HUES48 (cell line): Measurements from ENCODE around the gene CHD9NB.

ENCODE experiments used
- H3K27ac ChIP-seq: one replicate; pipeline ENCODE4 v1.7.0; 2013; ENCODE audit warnings: low read depth, low read length, inconsistent platforms
- H3K27me3 ChIP-seq: 2 replicates; pipeline ENCODE4 v1.6.1; 2013; ENCODE audit warnings: mild to moderate bottlenecking, low read length; ENCODE audit not compliant: control insufficient read depth, insufficient read depth
- H3K36me3 ChIP-seq: 2 replicates; pipeline ENCODE4 v1.6.1; 2013; ENCODE audit warnings: low read length; ENCODE audit not compliant: control insufficient read depth, insufficient read depth
- H3K4me1 ChIP-seq: 2 replicates; pipeline ENCODE4 v1.6.1; 2013; ENCODE audit warnings: mild to moderate bottlenecking, low read length; ENCODE audit not compliant: control insufficient read depth, insufficient read depth
- H3K4me3 ChIP-seq: 2 replicates; pipeline ENCODE4 v1.5.1; 2013; ENCODE audit warnings: mild to moderate bottlenecking, low read depth, low read length
- H3K9ac ChIP-seq: 2 replicates; pipeline ENCODE4 v1.6.1; 2013; ENCODE audit warnings: mild to moderate bottlenecking, low read depth, low read length, moderate library complexity
- H3K9me3 ChIP-seq: 2 replicates; pipeline ENCODE4 v1.6.1; 2013; ENCODE audit warnings: low read length; ENCODE audit not compliant: control insufficient read depth, insufficient read depth

Gene CHD9NB

DNA sequence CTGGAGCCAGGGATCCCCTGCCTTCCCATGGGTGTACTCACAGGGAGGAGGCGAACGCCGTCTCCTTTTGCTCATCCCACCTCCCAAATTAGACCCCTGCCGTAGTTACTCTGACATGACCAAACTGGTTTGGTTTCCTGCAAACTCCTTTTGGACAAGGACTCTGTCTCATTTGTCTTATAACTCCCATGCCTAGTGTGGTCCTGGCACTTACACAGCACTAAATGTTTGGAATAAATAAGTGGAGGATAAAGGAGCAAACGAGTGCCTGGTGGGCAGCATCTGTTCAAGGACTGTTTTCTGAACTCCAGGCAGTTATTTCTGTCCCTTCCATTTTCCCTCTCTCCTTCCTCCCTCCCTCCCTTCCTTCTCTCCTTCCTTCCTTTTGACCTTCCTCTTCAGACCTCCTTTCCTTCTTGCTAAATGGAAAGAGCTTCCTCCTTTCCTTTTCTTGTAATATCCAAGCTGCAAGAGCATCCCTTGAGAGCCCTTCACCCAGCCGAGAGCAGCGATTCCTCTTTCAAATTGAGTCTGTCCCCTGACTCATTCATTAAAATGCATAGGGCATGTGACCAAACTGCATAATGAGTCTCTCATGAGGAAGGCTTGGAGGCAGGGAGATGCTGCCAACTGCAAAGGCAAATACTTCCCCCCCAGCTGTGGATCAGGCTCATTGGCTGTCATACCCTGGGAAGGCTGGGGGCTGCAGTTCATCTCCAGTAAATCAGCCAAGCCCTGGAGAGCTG, 38.9 kb upstream of the CHD9NB start:
- H3K9me3 ChIP-seq: no peaks in the 10 kb centered on the region
- 0 out of 2 replicates have a peak overlapping the region, but pooled peaks have one; percentile 24 for H3K4me3 ChIP-seq
- H3K27ac ChIP-seq: peak overlapping the region; percentile 93
- no peaks in the 10 kb centered on the region for H3K27me3 ChIP-seq
- 0 out of 2 replicates have a peak, but pooled peaks cover 2% of the 10 kb centered on the region for H3K36me3 ChIP-seq
- peaks cover 47% of the 10 kb centered on the region for H3K4me1 ChIP-seq
- peak overlapping the region; percentile 14; the same call in 1 of the 2 replicates for H3K9ac ChIP-seq

DNA sequence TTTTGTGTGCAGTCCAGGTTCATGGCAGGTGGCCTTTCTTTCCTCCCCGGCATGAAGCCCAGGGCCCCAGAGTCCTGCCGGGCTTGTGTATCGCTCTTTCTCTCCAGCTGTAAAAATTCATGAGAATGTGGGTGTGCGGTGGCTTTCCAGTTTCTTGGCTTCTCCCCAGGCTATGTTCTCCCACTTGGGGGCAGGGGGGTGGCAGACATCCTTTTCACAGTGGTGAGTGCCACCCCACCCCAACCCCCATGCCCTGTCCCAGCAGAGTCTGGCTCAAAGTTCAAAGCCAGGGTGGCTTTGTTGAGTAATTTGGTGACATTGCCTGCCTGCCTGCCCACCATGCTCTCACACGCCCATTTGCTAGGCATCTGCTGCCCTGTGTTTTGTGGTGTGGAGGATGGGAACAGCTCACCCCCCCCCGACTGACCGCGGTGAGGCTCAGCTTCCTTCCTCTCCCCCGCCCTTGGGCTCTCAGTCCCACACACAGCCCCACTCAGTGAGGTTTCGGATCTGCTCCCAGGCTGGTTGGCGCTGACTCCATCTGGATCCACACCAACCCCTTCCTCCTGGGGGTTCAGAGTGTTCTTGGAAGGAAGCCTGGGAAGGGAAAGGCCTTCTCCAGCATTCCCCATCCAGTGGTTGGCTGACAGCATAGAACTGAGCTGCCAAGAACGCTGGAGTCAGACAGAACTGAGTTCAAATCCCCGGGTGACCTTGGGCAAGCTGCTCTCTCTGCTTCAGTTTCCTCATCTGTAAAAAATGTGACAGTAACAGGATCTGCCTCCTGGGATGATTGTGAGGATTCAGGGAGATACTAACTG, 38.1 kb upstream of the CHD9NB start:
- Histone ChIP-seq H3K4me3 (peak overlapping the region; percentile 21; the same call in 1 of the 2 replicates), H3K9me3 (no peaks in the 10 kb centered on the region), H3K4me1 (peaks cover 55% of the 10 kb centered on the region), H3K27ac (peak overlapping the region; percentile 93), H3K36me3 (no peaks in the 10 kb centered on the region), H3K27me3 (no peaks in the 10 kb centered on the region), H3K9ac (peak overlapping the region; percentile 14)

GRCh38 chr16:53090286-53090590, 37.5 kb upstream of the CHD9NB start:
- H3K9ac ChIP-seq: no peak overlapping the region
- H3K36me3 ChIP-seq: no peaks in the 10 kb centered on the region
- no peaks in the 10 kb centered on the region for H3K27me3 ChIP-seq
- no peaks in the 10 kb centered on the region for H3K9me3 ChIP-seq
- H3K27ac ChIP-seq: peak overlapping the region; percentile 93
- H3K4me1 ChIP-seq: peaks cover 61% of the 10 kb centered on the region
- H3K4me3 ChIP-seq: peak overlapping the region; percentile 21; the same call in 1 of the 2 replicates

DNA sequence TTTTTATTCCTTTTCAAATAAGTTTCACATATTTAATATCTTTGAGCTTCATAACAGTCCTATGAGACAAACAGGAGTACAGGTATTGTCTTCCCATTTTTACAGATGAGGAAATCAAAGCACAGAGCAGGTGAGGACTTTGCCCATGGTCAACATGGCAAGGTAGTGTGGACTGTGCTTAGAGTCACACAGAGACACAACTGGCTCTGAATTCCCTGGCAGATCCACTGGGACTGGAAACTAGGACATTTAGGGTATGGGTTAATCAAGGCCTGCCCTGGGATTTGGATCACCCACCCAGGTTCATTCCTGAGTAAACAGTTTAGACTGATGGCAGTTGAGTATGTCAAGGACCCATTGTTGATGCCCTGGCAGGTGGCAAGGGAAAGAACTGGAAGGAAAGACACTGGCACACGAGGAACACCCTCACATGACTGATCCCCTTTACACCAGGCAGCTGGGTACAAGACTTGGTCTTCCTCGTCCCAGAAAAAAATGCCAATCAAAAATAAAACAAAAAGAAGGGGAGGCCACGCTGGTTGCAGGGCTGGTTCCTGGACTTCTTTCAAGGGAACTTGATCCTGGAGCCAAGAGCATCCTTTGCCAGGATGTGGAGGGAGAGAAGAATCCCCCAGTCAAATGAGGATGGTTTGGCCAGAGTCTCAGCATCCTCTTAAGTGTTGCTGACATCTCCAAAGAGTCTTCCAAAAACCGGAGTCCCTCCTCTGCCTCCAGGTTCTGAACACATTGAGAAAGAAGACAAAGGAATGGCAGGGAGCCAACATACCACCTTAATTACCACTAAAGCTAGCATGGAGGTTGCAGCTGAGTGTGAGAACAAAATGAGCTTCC, 37.0 kb upstream of the CHD9NB start:
- no peak overlapping the region for H3K9ac ChIP-seq
- H3K4me1 ChIP-seq: peaks cover 66% of the 10 kb centered on the region
- 0 out of 2 replicates have a peak overlapping the region, but pooled peaks have one; percentile 21 for H3K4me3 ChIP-seq

DNA sequence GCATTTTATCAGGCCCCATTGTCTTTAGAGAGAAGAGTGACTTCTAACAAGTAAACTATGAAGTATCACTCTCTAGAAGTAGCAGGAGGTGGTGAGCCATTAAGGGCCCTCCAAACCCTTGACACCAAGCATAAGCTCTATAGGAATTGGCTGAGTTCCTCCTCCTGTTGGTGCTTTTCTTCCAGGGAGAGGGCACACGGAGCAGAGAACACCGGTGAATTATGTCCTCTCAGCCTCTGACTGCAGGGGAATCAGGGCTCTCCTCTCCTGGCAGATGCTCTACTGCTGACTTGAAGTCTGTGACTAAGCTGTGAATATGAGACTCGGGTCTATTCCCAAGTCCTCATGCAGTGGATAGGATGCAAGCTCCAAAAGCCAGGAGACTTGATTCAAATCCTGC, 34.4 kb upstream of the CHD9NB start:
- Histone ChIP-seq H3K9ac (no peak overlapping the region), H3K4me3 (no peak overlapping the region), H3K9me3 (no peaks in the 10 kb centered on the region), H3K36me3 (no peaks in the 10 kb centered on the region), H3K27ac (peak overlapping the region; percentile 31), H3K4me1 (peaks cover 65% of the 10 kb centered on the region), H3K27me3 (no peaks in the 10 kb centered on the region)

More for the DNA sequence above, 37.0 kb upstream of the CHD9NB start:
- Histone ChIP-seq H3K27me3 (no peaks in the 10 kb centered on the region), H3K27ac (peak overlapping the region; percentile 93), H3K9me3 (no peaks in the 10 kb centered on the region), H3K36me3 (no peaks in the 10 kb centered on the region)

GRCh38 chr16:53085931-53086421, 33.3 kb upstream of the CHD9NB start:
- H3K4me3 ChIP-seq: no peak overlapping the region
- no peak overlapping the region for H3K9ac ChIP-seq
- H3K36me3 ChIP-seq: no peaks in the 10 kb centered on the region
- H3K27me3 ChIP-seq: no peaks in the 10 kb centered on the region
- peaks cover 59% of the 10 kb centered on the region for H3K4me1 ChIP-seq
- H3K27ac ChIP-seq: peak overlapping the region; percentile 18
- H3K9me3 ChIP-seq: no peaks in the 10 kb centered on the region

DNA sequence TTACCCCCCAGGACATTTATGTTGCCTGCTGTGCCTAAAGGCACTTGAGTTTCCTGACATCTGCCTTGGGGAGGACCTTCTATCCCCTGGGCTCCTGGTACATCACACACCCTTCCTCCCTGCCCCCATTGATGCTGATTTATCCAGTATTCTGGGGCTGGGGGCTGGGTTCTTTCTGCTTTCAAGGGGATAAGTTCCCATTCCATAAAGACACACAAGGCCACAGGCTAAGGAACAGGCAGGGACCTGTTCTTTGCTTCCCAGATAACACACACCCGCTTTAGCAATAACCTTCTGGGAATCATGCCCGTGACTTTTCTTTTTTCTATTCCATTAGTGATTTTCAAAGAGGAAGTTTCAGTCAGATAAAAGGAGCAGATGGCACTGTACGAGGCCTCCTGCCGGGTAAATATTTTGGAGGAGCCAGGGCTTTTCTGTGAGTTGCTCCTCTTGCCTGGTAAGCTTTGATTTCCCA, 32.7 kb upstream of the CHD9NB start:
- no peak overlapping the region for H3K9ac ChIP-seq
- peak overlapping the region; percentile 18 for H3K27ac ChIP-seq
- peaks cover 59% of the 10 kb centered on the region for H3K4me1 ChIP-seq

GRCh38 chr16:53084746-53085334, 32.1 kb upstream of the CHD9NB start:
- Histone ChIP-seq H3K36me3 (no peaks in the 10 kb centered on the region), H3K9ac (no peak overlapping the region), H3K4me1 (peaks cover 59% of the 10 kb centered on the region), H3K27me3 (no peaks in the 10 kb centered on the region), H3K4me3 (no peak overlapping the region), H3K27ac (no peak overlapping the region), H3K9me3 (no peaks in the 10 kb centered on the region)

More for the DNA sequence above, 32.7 kb upstream of the CHD9NB start:
- Histone ChIP-seq H3K36me3 (no peaks in the 10 kb centered on the region), H3K27me3 (no peaks in the 10 kb centered on the region), H3K9me3 (no peaks in the 10 kb centered on the region), H3K4me3 (no peak overlapping the region)

DNA sequence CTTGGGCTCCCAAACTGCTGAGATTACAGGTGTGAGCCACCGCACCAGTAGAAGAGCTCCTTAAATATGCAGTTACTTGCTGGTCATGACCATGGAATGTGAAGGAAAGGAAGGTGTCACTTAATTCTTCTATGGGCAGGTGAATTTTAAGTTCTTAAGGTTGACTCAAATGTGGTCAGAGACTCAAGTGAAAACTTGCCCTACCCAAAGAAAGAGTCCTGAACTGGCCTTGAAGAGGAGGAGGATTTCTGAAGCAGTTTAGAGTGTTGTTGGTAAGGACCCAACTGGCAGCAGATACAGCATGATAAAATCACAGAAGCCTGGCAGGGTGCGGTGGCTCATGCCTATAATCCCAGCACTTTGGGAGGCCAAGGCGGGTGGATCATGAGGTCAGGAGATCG, 31.4 kb upstream of the CHD9NB start:
- H3K27ac ChIP-seq: no peak overlapping the region

GRCh38 chr16:53083119-53083518, 30.4 kb upstream of the CHD9NB start:
- Histone ChIP-seq H3K27ac (no peak overlapping the region), H3K4me1 (peaks cover 62% of the 10 kb centered on the region)

More for the DNA sequence above, 31.4 kb upstream of the CHD9NB start:
- H3K9ac ChIP-seq: no peak overlapping the region
- H3K27me3 ChIP-seq: no peaks in the 10 kb centered on the region
- H3K9me3 ChIP-seq: no peaks in the 10 kb centered on the region
- peaks cover 60% of the 10 kb centered on the region for H3K4me1 ChIP-seq
- no peak overlapping the region for H3K4me3 ChIP-seq
- no peaks in the 10 kb centered on the region for H3K36me3 ChIP-seq

More at GRCh38 chr16:53083119-53083518, 30.4 kb upstream of the CHD9NB start:
- no peak overlapping the region for H3K9ac ChIP-seq
- no peak overlapping the region for H3K4me3 ChIP-seq
- no peaks in the 10 kb centered on the region for H3K27me3 ChIP-seq
- no peaks in the 10 kb centered on the region for H3K36me3 ChIP-seq
- no peaks in the 10 kb centered on the region for H3K9me3 ChIP-seq
